Measurements from ENCODE around the gene CTSS. TPM values are rescaled to one million over a fixed set of nuclear protein-coding genes. Genes with fewer than 3 reads are reported as not detected.

Gene CTSS
- total and polyA plus RNA-seq, 2 donors (not counting 3 experiments of a cell fraction or from before 2014, with no cell fraction given), result 4.0 to 11.1 TPM

DNA sequence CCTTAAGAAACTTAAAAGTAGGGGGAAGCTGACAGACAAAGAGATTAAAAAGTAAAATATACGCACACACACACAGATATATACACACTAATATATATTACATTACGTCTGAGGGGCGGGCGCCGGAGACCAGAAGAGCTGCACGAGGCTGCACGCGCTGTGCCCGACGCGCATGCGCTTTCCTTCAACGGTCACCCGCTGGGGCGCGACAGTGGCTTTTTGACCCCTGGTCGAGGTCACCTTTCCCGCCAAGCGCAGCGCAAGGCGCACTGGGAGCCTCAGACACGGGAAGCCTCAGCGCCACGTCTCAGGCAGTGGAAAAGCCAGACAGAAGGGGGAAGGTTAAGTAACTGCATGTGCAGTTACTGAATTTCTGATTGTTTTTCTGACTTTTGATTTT, 44.9 kb downstream of the CTSS start, which contains the start of gene HORMAD1:
TSS of gene HORMAD1 (minus strand) at position 193 of the 400 bp plus-strand sequence. CDS start 1,390 bp downstream, outside the sequence.
- Histone ChIP-seq H2AFZ (ENCODE audit: low read depth, low read length) (no peak within 1 kb of the TSS), H3K79me2 (ENCODE audit: control insufficient read depth, insufficient read depth, low read length) (no peaks in the 10 kb centered on the region), H3K4me2 (ENCODE audit: insufficient read depth, low read length) (no peak within 1 kb of the TSS), H3K4me1 (ENCODE audit: control insufficient read depth, extremely low read depth, insufficient read depth, low read length) (no peaks in the 10 kb centered on the region), H3K27ac (ENCODE audit: insufficient read depth, low read depth, low read length) (no peak within 1 kb of the TSS), H3K4me3 (replicated peaks in 1 of 3; ENCODE audit: insufficient read depth in 1 of 3, low read depth in 1 of 3, low read length in 3 of 3) (no peak within 1 kb of the TSS), H3K9ac (replicated peaks; ENCODE audit: extremely low read depth, insufficient read depth, low read length) (no peak within 1 kb of the TSS), H3K9me3 (replicated peaks; ENCODE audit: control insufficient read depth, insufficient read depth, low read length) (no peaks in the 10 kb centered on the region), H3K27me3 (ENCODE audit: control insufficient read depth in 2 of 2, insufficient read depth in 2 of 2, low read length in 2 of 2) (no peaks in the 10 kb centered on the region), H4K20me1 (replicated peaks; ENCODE audit: control insufficient read depth, extremely low read depth, insufficient read depth, low read length) (no peaks in the 10 kb centered on the region), H3K9me1 (replicated peaks; ENCODE audit: control insufficient read depth, extremely low read depth, insufficient read depth, low read length) (no peaks in the 10 kb centered on the region), H3K36me3 (ENCODE audit: control insufficient read depth in 2 of 2, extremely low read depth in 1 of 2, insufficient read depth in 2 of 2, low read length in 2 of 2) (no peaks in the 10 kb centered on the region)
- CTCF ChIA-PET, result interaction anchor here (1.0 kb wide), 1 partner anchor 10 kb away, joined by 4 read pairs; no protein-coding TSS in a partner anchor
- DNase-seq (ENCODE audit: low read depth, low spot score) (no peak), FAIRE-seq (no peak)
- POLR2A ChIA-PET, result no interaction called here
- TF ChIP-seq POLR2AphosphoS5 (IDR thresholded peaks at IDR 0.05; ENCODE audit: insufficient read depth, low read depth, low read length) (no peak), JUN (IDR thresholded peaks at IDR 0.05; ENCODE audit: borderline replicate concordance, insufficient read depth, insufficient read length, low read depth) (no peak), GATA2 (IDR thresholded peaks at IDR 0.05; ENCODE audit: insufficient read depth, insufficient read length, low read depth, low read length) (no peak), MYC (IDR thresholded peaks at IDR 0.05; ENCODE audit: low read depth, low read length) (no peak), EZH2 (IDR thresholded peaks at IDR 0.05; ENCODE audit: borderline replicate concordance, low read depth, low read length, severe bottlenecking) (no peak), MAX (IDR thresholded peaks at IDR 0.05; ENCODE audit: insufficient read depth, insufficient read length) (no peak), FOS (IDR thresholded peaks at IDR 0.05; ENCODE audit: borderline replicate concordance, insufficient read depth, low read length) (no peak), POLR2A (IDR thresholded peaks at IDR 0.05; ENCODE audit: low read depth, low read length) (no peak)
- TF ChIP-seq, protein P1, sequence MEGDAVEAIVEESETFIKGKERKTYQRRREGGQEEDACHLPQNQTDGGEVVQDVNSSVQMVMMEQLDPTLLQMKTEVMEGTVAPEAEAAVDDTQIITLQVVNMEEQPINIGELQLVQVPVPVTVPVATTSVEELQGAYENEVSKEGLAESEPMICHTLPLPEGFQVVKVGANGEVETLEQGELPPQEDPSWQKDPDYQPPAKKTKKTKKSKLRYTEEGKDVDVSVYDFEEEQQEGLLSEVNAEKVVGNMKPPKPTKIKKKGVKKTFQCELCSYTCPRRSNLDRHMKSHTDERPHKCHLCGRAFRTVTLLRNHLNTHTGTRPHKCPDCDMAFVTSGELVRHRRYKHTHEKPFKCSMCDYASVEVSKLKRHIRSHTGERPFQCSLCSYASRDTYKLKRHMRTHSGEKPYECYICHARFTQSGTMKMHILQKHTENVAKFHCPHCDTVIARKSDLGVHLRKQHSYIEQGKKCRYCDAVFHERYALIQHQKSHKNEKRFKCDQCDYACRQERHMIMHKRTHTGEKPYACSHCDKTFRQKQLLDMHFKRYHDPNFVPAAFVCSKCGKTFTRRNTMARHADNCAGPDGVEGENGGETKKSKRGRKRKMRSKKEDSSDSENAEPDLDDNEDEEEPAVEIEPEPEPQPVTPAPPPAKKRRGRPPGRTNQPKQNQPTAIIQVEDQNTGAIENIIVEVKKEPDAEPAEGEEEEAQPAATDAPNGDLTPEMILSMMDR (IDR thresholded peaks at IDR 0.05; ENCODE audit: extremely low read depth in 1 of 2, insufficient read depth in 1 of 2, low read depth in 1 of 2, low read length in 2 of 2), result no peak
- BruUV-seq (replicated peaks), result no TSS peak
- intact Hi-C loops (cut with micrococcal nuclease) (no loop called here), dilution Hi-C loops (cut with MboI; ENCODE audit: extremely low pct_ligation_motif_present, low sequenced_read_pairs) (no loop called here)

Measured in endothelial cell of umbilical vein (primary cell).